OCI-LY1 (cell line): ENCODE measurements around the gene DDX53.

ENCODE experiments used
- H2AFZ ChIP-seq: fragments of 200-600 bp; sonication (generic), shearing (Covaris generic); 2 replicates; pipeline ENCODE4 v1.6.0; 2014; ENCODE audit warnings: antibody characterized with exemption, mild to moderate bottlenecking, low read length
- H3F3A ChIP-seq: fragments of 200-600 bp; sonication (generic), shearing (Covaris generic); 2 replicates; pipeline ENCODE4 v1.6.0; 2014; ENCODE audit warnings: mild to moderate bottlenecking, antibody characterized with exemption, low read length, moderate library complexity; ENCODE audit not compliant: insufficient read depth
- H3K27ac ChIP-seq: fragments of 200-600 bp; sonication (generic); 2 replicates; pipeline ENCODE4 v1.5.1; 2014; ENCODE audit warnings: low read length, mixed run types, mild to moderate bottlenecking, low read depth; ENCODE audit not compliant: poor library complexity, severe bottlenecking
- H3K27me3 ChIP-seq: fragments of 200-600 bp; sonication (generic); 2 replicates; pipeline ENCODE4 v1.6.0; 2014; ENCODE audit warnings: antibody characterized with exemption, mild to moderate bottlenecking, low read length, moderate library complexity; ENCODE audit not compliant: insufficient read depth
- H3K36me3 ChIP-seq: fragments of 200-600 bp; sonication (generic); 2 replicates; pipeline ENCODE4 v1.6.1; 2014; ENCODE audit warnings: mild to moderate bottlenecking, antibody characterized with exemption, low read length, moderate library complexity, mixed read lengths; ENCODE audit not compliant: insufficient read depth
- H3K4me1 ChIP-seq: fragments of 200-600 bp; sonication (generic); 2 replicates; pipeline ENCODE4 v1.5.1; 2014; ENCODE audit warnings: mild to moderate bottlenecking, low read length, moderate library complexity; ENCODE audit not compliant: insufficient read depth, severe bottlenecking
- H3K4me2 ChIP-seq: fragments of 200-600 bp; sonication (generic), shearing (Covaris generic); 2 replicates; pipeline ENCODE4 v1.6.1; 2014; ENCODE audit warnings: low read length
- H3K4me3 ChIP-seq: fragments of 200-600 bp; sonication (generic); 2 replicates; pipeline ENCODE4 v1.5.1; 2014; ENCODE audit warnings: low read length, low read depth, mild to moderate bottlenecking, mixed read lengths; ENCODE audit not compliant: poor library complexity, severe bottlenecking
- H3K79me2 ChIP-seq: fragments of 200-600 bp; shearing (Covaris generic); 2 replicates; pipeline ENCODE4 v1.6.1; 2016; ENCODE audit warnings: mixed run types, low read length, mixed read lengths; ENCODE audit not compliant: insufficient read depth
- H3K9ac ChIP-seq: fragments of 200-600 bp; sonication (generic), shearing (Covaris generic); 2 replicates; pipeline ENCODE4 v1.6.1; 2014; ENCODE audit warnings: mild to moderate bottlenecking, low read length, mixed read lengths
- H3K9me2 ChIP-seq: fragments of 200-600 bp; sonication (generic), shearing (Covaris generic); 2 replicates; pipeline ENCODE4 v1.6.1; 2014; ENCODE audit warnings: low read depth, mild to moderate bottlenecking, low read length, mixed read lengths
- H3K9me3 ChIP-seq: fragments of 200-600 bp; shearing (Covaris generic); 2 replicates; pipeline ENCODE4 v1.6.1; 2014; ENCODE audit warnings: low read length, mixed read lengths
- H4K20me1 ChIP-seq: fragments of 200-600 bp; sonication (generic), shearing (Covaris generic); 2 replicates; pipeline ENCODE4 v1.6.0; 2016; ENCODE audit warnings: mild to moderate bottlenecking, low read length; ENCODE audit not compliant: insufficient read depth
- CTCF ChIP-seq: fragments of 200-600 bp; sonication (generic), shearing (Covaris generic); IDR thresholded peaks from 2 replicates; pipeline ENCODE4 v1.5.1; 2017; ENCODE audit warnings: mild to moderate bottlenecking, antibody characterized with exemption, low read length, moderate library complexity, mixed read lengths
- EZH2 ChIP-seq: fragments of 200-600 bp; sonication (generic), shearing (Covaris generic); IDR thresholded peaks from 2 replicates; pipeline ENCODE4 v1.8.0; 2017; ENCODE audit warnings: borderline replicate concordance, mixed run types, mild to moderate bottlenecking, antibody characterized with exemption, low read length, moderate library complexity, mixed read lengths

The DDX53 gene

GRCh38 chrX:23035493-23035892, 35.7 kb downstream of the DDX53 start:
- Histone ChIP-seq H3K9ac (no peak overlapping the region), H3K79me2 (no peaks in the 10 kb centered on the region), H3K9me3 (no peaks in the 10 kb centered on the region), H3K9me2 (no peaks in the 10 kb centered on the region), H3F3A (no peaks in the 10 kb centered on the region), H3K4me1 (no peaks in the 10 kb centered on the region), H3K4me2 (no peak overlapping the region), H4K20me1 (no peaks in the 10 kb centered on the region), H3K27ac (no peak overlapping the region), H3K4me3 (no peak overlapping the region), H2AFZ (no peak overlapping the region), H3K36me3 (no peaks in the 10 kb centered on the region), H3K27me3 (no peaks in the 10 kb centered on the region)
- no peak for TF ChIP-seq EZH2
- no peak for TF ChIP-seq CTCF

- no peaks in the 10 kb centered on the region for H3F3A ChIP-seq
Observed at GRCh38 chrX:23046443-23046842, 46.7 kb downstream of the DDX53 start.

GRCh38 chrX:23048806-23049573, 49.2 kb downstream of the DDX53 start:
- Histone ChIP-seq H3K27me3 (no peaks in the 10 kb centered on the region), H4K20me1 (no peaks in the 10 kb centered on the region), H3K4me1 (no peaks in the 10 kb centered on the region), H3K4me2 (no peak overlapping the region), H3K9ac (no peak overlapping the region), H3F3A (no peaks in the 10 kb centered on the region), H3K27ac (no peak overlapping the region), H2AFZ (no peak overlapping the region), H3K36me3 (no peaks in the 10 kb centered on the region), H3K9me2 (no peaks in the 10 kb centered on the region), H3K9me3 (no peaks in the 10 kb centered on the region), H3K79me2 (no peaks in the 10 kb centered on the region), H3K4me3 (no peak overlapping the region)
- TF ChIP-seq CTCF (no peak), EZH2 (no peak)

More at GRCh38 chrX:23046443-23046842, 46.7 kb downstream of the DDX53 start:
- H3K36me3 ChIP-seq: no peaks in the 10 kb centered on the region
- no peak overlapping the region for H3K4me2 ChIP-seq
- no peak for TF ChIP-seq EZH2
- no peak for TF ChIP-seq CTCF
- no peak overlapping the region for H3K9ac ChIP-seq
- no peaks in the 10 kb centered on the region for H3K79me2 ChIP-seq
- H3K9me2 ChIP-seq: no peaks in the 10 kb centered on the region
- H3K27ac ChIP-seq: no peak overlapping the region
- no peaks in the 10 kb centered on the region for H3K9me3 ChIP-seq
- no peak overlapping the region for H3K4me3 ChIP-seq
- no peaks in the 10 kb centered on the region for H3K4me1 ChIP-seq
- H4K20me1 ChIP-seq: no peaks in the 10 kb centered on the region
- H3K27me3 ChIP-seq: no peaks in the 10 kb centered on the region
- no peak overlapping the region for H2AFZ ChIP-seq
